GM23248 (cell line): ENCODE results near the gene OR8B3.

Source experiments
- EZH2 ChIP-seq: fragments of 200-600 bp; sonication (generic); IDR thresholded peaks from 2 replicates; pipeline ENCODE4 v1.6.1; 2018; ENCODE audit warnings: antibody characterized with exemption, mild to moderate bottlenecking; ENCODE audit not compliant: insufficient read depth, poor library complexity, severe bottlenecking
- EZH2phosphoT487 ChIP-seq: fragments of 200-600 bp; sonication (generic); IDR thresholded peaks from 2 replicates; pipeline ENCODE4 v1.6.1; 2018; ENCODE audit warnings: antibody characterized with exemption, moderate library complexity, mild to moderate bottlenecking, low read depth; ENCODE audit not compliant: insufficient read depth

- TF ChIP-seq EZH2 (no peak), EZH2phosphoT487 (no peak)
These were observed 42.3 kb upstream of the OR8B3 start for GRCh38 chr11:124441081-124441480.
